Naive B cell (primary cell): ENCODE data around the gene CYP19A1. TPM values are rescaled to one million over a fixed set of nuclear protein-coding genes. Genes with fewer than 3 reads are reported as not detected.

ENCODE experiments used
- polyA plus RNA-seq, 6 donors: library from polyadenylated mRNA; unstranded; fragments of 300-500 nt; fragmentation: Illumina TruSeq; gene quantifications; one replicate each; pipeline ENCODE4 v1.2.3, GENCODE V29; 2021; ENCODE audit warnings: low read depth in 6 of 6

CYP19A1 gene
- polyA plus RNA-seq, 6 donors from 2014 or later = not detected

Other genes starting within 250 kb of the CYP19A1 start
- not detected for gene TNFAIP8L3, start 243.7 kb downstream of the CYP19A1 start, polyA plus RNA-seq
- not detected for gene GLDN, start 3.1 kb upstream of the CYP19A1 start, polyA plus RNA-seq